ENCODE measurements around the gene GRAMD2A. TPM values are rescaled to one million over a fixed set of nuclear protein-coding genes. Genes with fewer than 3 reads are reported as not detected.

The GRAMD2A gene
- total and polyA plus RNA-seq, 2 experiments from 2014 or later = 0.70 to 2.8 TPM

GRCh38 chr15:72124218-72124617 is 73.4 kb downstream of the GRAMD2A start (continued):
- TF ChIP-seq EZH2 (IDR thresholded peaks at IDR 0.05; ENCODE audit: low read depth, unreplicated experiment) (no peak), JUNB (IDR thresholded peaks at IDR 0.05; ENCODE audit: unreplicated experiment) (no peak), STAT1 (IDR thresholded peaks at IDR 0.05; ENCODE audit: unreplicated experiment) (no peak), ZNF114 (CRISPR knock-in tag; IDR thresholded peaks at IDR 0.05) (no peak), NANOG (IDR thresholded peaks at IDR 0.05; ENCODE audit: borderline replicate concordance) (no peak), ZNF331 (CRISPR knock-in tag; IDR thresholded peaks at IDR 0.05; ENCODE audit: low read depth) (no peak), CREB1 (CRISPR knock-in tag; IDR thresholded peaks at IDR 0.05; ENCODE audit: low read depth) (no peak), EZH2phosphoT487 (IDR thresholded peaks at IDR 0.05; ENCODE audit: unreplicated experiment) (no peak)
- TF ChIP-seq, protein P1, sequence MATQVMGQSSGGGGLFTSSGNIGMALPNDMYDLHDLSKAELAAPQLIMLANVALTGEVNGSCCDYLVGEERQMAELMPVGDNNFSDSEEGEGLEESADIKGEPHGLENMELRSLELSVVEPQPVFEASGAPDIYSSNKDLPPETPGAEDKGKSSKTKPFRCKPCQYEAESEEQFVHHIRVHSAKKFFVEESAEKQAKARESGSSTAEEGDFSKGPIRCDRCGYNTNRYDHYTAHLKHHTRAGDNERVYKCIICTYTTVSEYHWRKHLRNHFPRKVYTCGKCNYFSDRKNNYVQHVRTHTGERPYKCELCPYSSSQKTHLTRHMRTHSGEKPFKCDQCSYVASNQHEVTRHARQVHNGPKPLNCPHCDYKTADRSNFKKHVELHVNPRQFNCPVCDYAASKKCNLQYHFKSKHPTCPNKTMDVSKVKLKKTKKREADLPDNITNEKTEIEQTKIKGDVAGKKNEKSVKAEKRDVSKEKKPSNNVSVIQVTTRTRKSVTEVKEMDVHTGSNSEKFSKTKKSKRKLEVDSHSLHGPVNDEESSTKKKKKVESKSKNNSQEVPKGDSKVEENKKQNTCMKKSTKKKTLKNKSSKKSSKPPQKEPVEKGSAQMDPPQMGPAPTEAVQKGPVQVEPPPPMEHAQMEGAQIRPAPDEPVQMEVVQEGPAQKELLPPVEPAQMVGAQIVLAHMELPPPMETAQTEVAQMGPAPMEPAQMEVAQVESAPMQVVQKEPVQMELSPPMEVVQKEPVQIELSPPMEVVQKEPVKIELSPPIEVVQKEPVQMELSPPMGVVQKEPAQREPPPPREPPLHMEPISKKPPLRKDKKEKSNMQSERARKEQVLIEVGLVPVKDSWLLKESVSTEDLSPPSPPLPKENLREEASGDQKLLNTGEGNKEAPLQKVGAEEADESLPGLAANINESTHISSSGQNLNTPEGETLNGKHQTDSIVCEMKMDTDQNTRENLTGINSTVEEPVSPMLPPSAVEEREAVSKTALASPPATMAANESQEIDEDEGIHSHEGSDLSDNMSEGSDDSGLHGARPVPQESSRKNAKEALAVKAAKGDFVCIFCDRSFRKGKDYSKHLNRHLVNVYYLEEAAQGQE (IDR thresholded peaks at IDR 0.05; ENCODE audit: unreplicated experiment) = no peak

- Mint-ChIP-seq H3K36me3 (ENCODE audit: low read depth) (no peaks in the 10 kb centered on the region; the same call in 2 of the 3 replicates), H3K27me3 (ENCODE audit: insufficient read depth, low read depth, poor library complexity) (peaks cover 8% of the 10 kb centered on the region), H3K27ac (peak within 1 kb of the TSS; percentile 99), H3K4me3 (peak within 1 kb of the TSS; percentile 98), H3K4me1 (peaks cover 32% of the 10 kb centered on the region), H3K9me3 (no peaks in the 10 kb centered on the region)
- Histone ChIP-seq H3K36me3 (ENCODE audit: insufficient read depth) (no peaks in the 10 kb centered on the region), H3F3A (replicated peaks; ENCODE audit: low read depth) (no peaks in the 10 kb centered on the region), H2AFZ (peak within 1 kb of the TSS; percentile 94), H3K4me1 (ENCODE audit: insufficient read depth) (peaks cover 12% of the 10 kb centered on the region; the same call in 1 of the 2 replicates), H3K4me3 (peak within 1 kb of the TSS; percentile 76), H3K4me2 (peak within 1 kb of the TSS; percentile 99), H4K20me1 (replicated peaks; ENCODE audit: insufficient read depth) (peaks cover 4% of the 10 kb centered on the region; the same call in 1 of the 2 replicates), H3K27ac (ENCODE audit: low read depth) (peak within 1 kb of the TSS; percentile 67), H3K27me3 (ENCODE audit: insufficient read depth) (no peaks in the 10 kb centered on the region), H3K79me2 (replicated peaks; ENCODE audit: insufficient read depth) (peaks cover 38% of the 10 kb centered on the region), H3K9me2 (ENCODE audit: insufficient read depth) (no peaks in the 10 kb centered on the region)
- ATAC-seq (peak; percentile 60), DNase-seq (ENCODE audit: low spot score) (peak; percentile 99)
- TF ChIP-seq POLR2AphosphoS5 (IDR thresholded peaks at IDR 0.05; ENCODE audit: low read depth) = peak; percentile 92
- TF ChIP-seq CTCF (conservative IDR thresholded peaks at IDR 0.05; ENCODE audit: low read depth in 2 of 2) = peak in 1 of 2 experiments; percentile 32; a peak in 2 of 4 replicates
- peak; percentile 36 for TF ChIP-seq CREB1 (CRISPR knock-in tag; IDR thresholded peaks at IDR 0.05; ENCODE audit: low read depth)
- no peak for TF ChIP-seq ZNF331 (CRISPR knock-in tag; IDR thresholded peaks at IDR 0.05; ENCODE audit: low read depth)
- TF ChIP-seq JUNB (IDR thresholded peaks at IDR 0.05; ENCODE audit: unreplicated experiment) = no peak
Observed at GRCh38 chr15:72118017-72118978, 79.3 kb downstream of the GRAMD2A start, which contains the start of the genes MYO9A and SENP8. MYO9A (minus strand) TSS chr15:72118150; CDS start chr15:72046563, 71,587 bp downstream. SENP8 (plus strand) TSS chr15:72118403; CDS start chr15:72139624, 21,221 bp downstream.

All from GM23338 (cell line).